Activated CD4-positive, alpha-beta T cell treated with anti-CD3 and anti-CD28 coated beads, Interleukin-2, amount 10 ng/mL, durations not matched to agents 7 days and 5 days (primary cell): ENCODE data around the gene SCG2. TPM values are rescaled to one million over a fixed set of nuclear protein-coding genes. Genes with fewer than 3 reads are reported as not detected.

Experiments
- CTCF ChIA-PET: fragments of 350-600 bp; sonication (Branson Sonifier 250); formaldehyde crosslinking; loops from one replicate; lab custom pipeline; 2021; ENCODE audit warnings: antibody characterized with exemption; lab: Charles Lee
- POLR2A ChIA-PET: fragments of 350-600 bp; sonication (Branson Sonifier 250); formaldehyde crosslinking; loops from one replicate; lab custom pipeline; 2021; ENCODE audit warnings: antibody characterized with exemption; lab: Charles Lee
- DNase-seq: peaks from one replicate; pipeline ENCODE4 v3.0.0-alpha.2; 2020
- H3K27ac Mint-ChIP-seq: one replicate; pipeline ENCODE4 v1.8.0; 2021; ENCODE audit warnings: mild to moderate bottlenecking, moderate library complexity, mixed read lengths
- H3K27me3 Mint-ChIP-seq: one replicate; pipeline ENCODE4 v1.8.0; 2021; ENCODE audit warnings: mixed read lengths
- H3K36me3 Mint-ChIP-seq: one replicate; pipeline ENCODE4 v1.8.0; 2021; ENCODE audit warnings: low read depth, mixed read lengths
- H3K4me1 Mint-ChIP-seq: one replicate; pipeline ENCODE4 v1.8.0; 2021; ENCODE audit warnings: mixed read lengths
- H3K4me3 Mint-ChIP-seq: one replicate; pipeline ENCODE4 v1.8.0; 2021; ENCODE audit warnings: mild to moderate bottlenecking, moderate library complexity, mixed read lengths
- H3K9me3 Mint-ChIP-seq: one replicate; pipeline ENCODE4 v1.8.0; 2021; ENCODE audit warnings: mixed read lengths
- total RNA-seq, 2 experiments: library from RNA; stranded (reverse); gene quantifications; one replicate each; pipeline ENCODE4 v1.2.3, GENCODE V29; 2021

Gene SCG2
- total RNA-seq, 2 experiments from 2014 or later = 0.08 to 0.10 TPM

GRCh38 chr2:223585666-223586065 lies 16.5 kb downstream of the SCG2 start:
- Mint-ChIP-seq H3K9me3 (no peaks in the 10 kb centered on the region), H3K4me3 (no peak overlapping the region), H3K4me1 (no peaks in the 10 kb centered on the region), H3K27ac (no peak overlapping the region), H3K27me3 (no peaks in the 10 kb centered on the region), H3K36me3 (no peaks in the 10 kb centered on the region)
- POLR2A ChIA-PET = no interaction called here
- CTCF ChIA-PET = no interaction called here
- no peak for DNase-seq

GRCh38 chr2:223582001-223582400 lies 20.2 kb downstream of the SCG2 start:
- DNase-seq = no peak
- Mint-ChIP-seq H3K9me3 (no peaks in the 10 kb centered on the region), H3K4me3 (no peak overlapping the region), H3K27ac (no peak overlapping the region), H3K4me1 (no peaks in the 10 kb centered on the region), H3K36me3 (no peaks in the 10 kb centered on the region), H3K27me3 (no peaks in the 10 kb centered on the region)
- POLR2A ChIA-PET = no interaction called here
- CTCF ChIA-PET = no interaction called here

GRCh38 chr2:223580951-223581350 lies 21.2 kb downstream of the SCG2 start:
- H3K27ac Mint-ChIP-seq = no peak overlapping the region
- H3K4me3 Mint-ChIP-seq = no peak overlapping the region
- no peaks in the 10 kb centered on the region for H3K9me3 Mint-ChIP-seq
- ChIA-PET CTCF (no interaction called here), POLR2A (no interaction called here)
- no peak for DNase-seq
- H3K4me1 Mint-ChIP-seq = no peaks in the 10 kb centered on the region
- no peaks in the 10 kb centered on the region for H3K36me3 Mint-ChIP-seq
- no peaks in the 10 kb centered on the region for H3K27me3 Mint-ChIP-seq

GRCh38 chr2:223578846-223579245 lies 23.3 kb downstream of the SCG2 start:
- H3K4me1 Mint-ChIP-seq = no peaks in the 10 kb centered on the region
- POLR2A ChIA-PET = no interaction called here
- CTCF ChIA-PET = no interaction called here
- no peaks in the 10 kb centered on the region for H3K27me3 Mint-ChIP-seq
- no peak overlapping the region for H3K4me3 Mint-ChIP-seq
- DNase-seq = no peak
- H3K36me3 Mint-ChIP-seq = no peaks in the 10 kb centered on the region
- H3K27ac Mint-ChIP-seq = no peak overlapping the region
- no peaks in the 10 kb centered on the region for H3K9me3 Mint-ChIP-seq

- Mint-ChIP-seq H3K4me3 (no peak overlapping the region), H3K9me3 (no peaks in the 10 kb centered on the region), H3K4me1 (no peaks in the 10 kb centered on the region), H3K27me3 (no peaks in the 10 kb centered on the region), H3K36me3 (no peaks in the 10 kb centered on the region), H3K27ac (no peak overlapping the region)
- DNase-seq = no peak
- ChIA-PET POLR2A (no interaction called here), CTCF (no interaction called here)
Measured at GRCh38 chr2:223576873-223577272, 25.3 kb downstream of the SCG2 start.

GRCh38 chr2:223570784-223571183 lies 31.4 kb downstream of the SCG2 start:
- POLR2A ChIA-PET = no interaction called here
- Mint-ChIP-seq H3K27me3 (no peaks in the 10 kb centered on the region), H3K4me1 (no peaks in the 10 kb centered on the region), H3K27ac (no peak overlapping the region), H3K9me3 (no peaks in the 10 kb centered on the region), H3K36me3 (no peaks in the 10 kb centered on the region), H3K4me3 (no peak overlapping the region)
- CTCF ChIA-PET = interaction anchor here (1.4 kb wide), 1 partner anchor 17 kb away, joined by 6 read pairs; no protein-coding TSS in a partner anchor
- no peak for DNase-seq

- H3K27ac Mint-ChIP-seq = no peak overlapping the region
- ChIA-PET CTCF (no interaction called here), POLR2A (no interaction called here)
- H3K36me3 Mint-ChIP-seq = no peaks in the 10 kb centered on the region
- H3K27me3 Mint-ChIP-seq = no peaks in the 10 kb centered on the region
- H3K9me3 Mint-ChIP-seq = no peaks in the 10 kb centered on the region
- DNase-seq = no peak
- no peak overlapping the region for H3K4me3 Mint-ChIP-seq
- no peaks in the 10 kb centered on the region for H3K4me1 Mint-ChIP-seq
Measured at GRCh38 chr2:223566396-223566795, 35.8 kb downstream of the SCG2 start.

- no peaks in the 10 kb centered on the region for H3K9me3 Mint-ChIP-seq
Measured at GRCh38 chr2:223563462-223563861, 38.7 kb downstream of the SCG2 start.

GRCh38 chr2:223562078-223562477 lies 40.1 kb downstream of the SCG2 start:
- Mint-ChIP-seq H3K4me3 (no peak overlapping the region), H3K4me1 (no peaks in the 10 kb centered on the region), H3K27me3 (no peaks in the 10 kb centered on the region), H3K27ac (no peak overlapping the region), H3K9me3 (no peaks in the 10 kb centered on the region), H3K36me3 (no peaks in the 10 kb centered on the region)
- ChIA-PET POLR2A (no interaction called here), CTCF (no interaction called here)
- no peak for DNase-seq

More at GRCh38 chr2:223563462-223563861, 38.7 kb downstream of the SCG2 start:
- Mint-ChIP-seq H3K36me3 (no peaks in the 10 kb centered on the region), H3K4me1 (no peaks in the 10 kb centered on the region), H3K27me3 (no peaks in the 10 kb centered on the region), H3K4me3 (no peak overlapping the region), H3K27ac (no peak overlapping the region)
- ChIA-PET CTCF (no interaction called here), POLR2A (no interaction called here)
- DNase-seq = no peak

- H3K4me1 Mint-ChIP-seq = no peaks in the 10 kb centered on the region
- no peak overlapping the region for H3K4me3 Mint-ChIP-seq
- ChIA-PET POLR2A (no interaction called here), CTCF (no interaction called here)
- H3K27ac Mint-ChIP-seq = no peak overlapping the region
- H3K36me3 Mint-ChIP-seq = no peaks in the 10 kb centered on the region
- DNase-seq = no peak
- H3K27me3 Mint-ChIP-seq = no peaks in the 10 kb centered on the region
- H3K9me3 Mint-ChIP-seq = no peaks in the 10 kb centered on the region
Measured at GRCh38 chr2:223560749-223561435, 41.3 kb downstream of the SCG2 start.

- ChIA-PET POLR2A (no interaction called here), CTCF (interaction anchor here (1.4 kb wide), 2 partner anchors 16 to 23 kb away, joined by 3 to 6 read pairs; no protein-coding TSS in a partner anchor)
- Mint-ChIP-seq H3K36me3 (no peaks in the 10 kb centered on the region), H3K27ac (no peak overlapping the region), H3K4me3 (no peak overlapping the region), H3K9me3 (no peaks in the 10 kb centered on the region), H3K27me3 (no peaks in the 10 kb centered on the region), H3K4me1 (no peaks in the 10 kb centered on the region)
- no peak for DNase-seq
Measured at GRCh38 chr2:223558970-223559369, 43.2 kb downstream of the SCG2 start.

- ChIA-PET CTCF (no interaction called here), POLR2A (no interaction called here)
- H3K4me1 Mint-ChIP-seq = no peaks in the 10 kb centered on the region
- no peak overlapping the region for H3K27ac Mint-ChIP-seq
- DNase-seq = no peak
- H3K4me3 Mint-ChIP-seq = no peak overlapping the region
- H3K9me3 Mint-ChIP-seq = no peaks in the 10 kb centered on the region
- H3K27me3 Mint-ChIP-seq = no peaks in the 10 kb centered on the region
- H3K36me3 Mint-ChIP-seq = no peaks in the 10 kb centered on the region
Measured at GRCh38 chr2:223554923-223555322, 47.2 kb downstream of the SCG2 start.

- H3K27me3 Mint-ChIP-seq = no peaks in the 10 kb centered on the region
- no peak for DNase-seq
- no peaks in the 10 kb centered on the region for H3K36me3 Mint-ChIP-seq
- CTCF ChIA-PET = no interaction called here
- no peak overlapping the region for H3K4me3 Mint-ChIP-seq
- H3K4me1 Mint-ChIP-seq = no peaks in the 10 kb centered on the region
- H3K27ac Mint-ChIP-seq = no peak overlapping the region
- no peaks in the 10 kb centered on the region for H3K9me3 Mint-ChIP-seq
- POLR2A ChIA-PET = no interaction called here
Measured at GRCh38 chr2:223549215-223549614, 52.9 kb downstream of the SCG2 start.

GRCh38 chr2:223548194-223548593 lies 54.0 kb downstream of the SCG2 start:
- no peaks in the 10 kb centered on the region for H3K27me3 Mint-ChIP-seq
- POLR2A ChIA-PET = no interaction called here
- H3K9me3 Mint-ChIP-seq = no peaks in the 10 kb centered on the region
- H3K4me3 Mint-ChIP-seq = no peak overlapping the region
- DNase-seq = no peak
- H3K27ac Mint-ChIP-seq = no peak overlapping the region
- H3K36me3 Mint-ChIP-seq = no peaks in the 10 kb centered on the region
- H3K4me1 Mint-ChIP-seq = no peaks in the 10 kb centered on the region
- CTCF ChIA-PET = no interaction called here
